ENCODE results near the gene POLDIP2. TPM values are rescaled to one million over a fixed set of nuclear protein-coding genes. Genes with fewer than 3 reads are reported as not detected.
A peak's percentile ranks its signal among the peaks of the same experiment; 100 is the strongest.

POLDIP2 gene
- total RNA-seq, 1 donor from 2014 or later, result 49.7 TPM

- no peak for DNase-seq
These were observed 32.8 kb upstream of the POLDIP2 start for GRCh38 chr17:28390141-28390540.

GRCh38 chr17:28388106-28388505, 30.8 kb upstream of the POLDIP2 start:
- no peak for DNase-seq

DNA sequence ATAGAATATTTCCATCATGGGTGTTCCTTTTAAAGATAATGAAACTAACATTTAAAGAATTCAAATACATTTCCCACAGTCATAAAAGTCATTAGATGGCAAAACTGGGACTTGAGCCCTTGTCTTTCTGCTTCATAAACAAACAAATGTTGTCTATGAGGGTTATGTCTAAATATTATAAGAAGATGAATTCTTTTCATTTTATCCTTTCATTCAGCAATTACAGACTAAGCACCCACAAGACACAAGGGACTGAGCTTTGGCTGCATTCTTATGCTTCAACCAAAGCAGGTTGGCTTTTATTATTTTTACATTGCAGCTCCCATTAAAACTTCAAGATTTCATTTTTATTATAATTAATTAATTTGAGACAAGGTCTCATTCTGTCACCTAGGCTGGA, 29.1 kb upstream of the POLDIP2 start:
- no peak for DNase-seq

DNA sequence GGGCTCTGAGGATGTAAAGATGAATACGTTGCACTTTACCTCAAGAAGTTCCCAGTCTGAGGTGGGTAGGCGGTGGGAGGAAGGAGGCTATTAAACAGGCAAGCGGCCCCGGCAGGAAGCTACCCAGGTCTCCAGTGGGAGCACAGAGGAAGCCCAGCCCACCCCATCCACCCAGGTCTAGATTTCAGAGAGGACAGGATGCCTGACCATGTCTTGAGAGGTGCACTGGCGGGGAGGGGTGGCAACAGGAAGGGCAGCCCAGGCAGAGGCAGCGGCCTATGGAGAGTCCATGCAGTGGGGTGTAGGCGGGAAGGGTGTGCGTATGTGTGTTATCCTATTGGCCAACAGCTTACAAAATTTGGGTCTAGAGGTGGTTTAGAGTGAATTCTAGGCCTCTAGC, 28.1 kb upstream of the POLDIP2 start:
- DNase-seq, result no peak

DNA sequence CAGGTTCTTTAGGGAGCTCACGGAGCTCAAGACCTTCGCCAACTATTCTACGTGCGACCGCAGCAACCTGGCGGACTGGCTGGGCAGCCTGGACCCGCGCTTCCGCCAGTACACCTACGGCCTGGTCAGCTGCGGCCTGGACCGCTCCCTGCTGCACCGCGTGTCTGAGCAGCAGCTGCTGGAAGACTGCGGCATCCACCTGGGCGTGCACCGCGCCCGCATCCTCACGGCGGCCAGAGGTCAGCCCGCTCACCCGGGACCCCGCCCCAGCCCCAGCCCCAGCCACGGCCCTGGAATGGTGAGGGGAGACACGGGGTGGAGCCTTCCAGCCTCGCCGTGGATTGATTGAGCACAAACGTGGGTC, 27.7 kb upstream of the POLDIP2 start:
- no peak for DNase-seq

- no peak for DNase-seq
These were observed 27.1 kb upstream of the POLDIP2 start for GRCh38 chr17:28384281-28385036.

DNA sequence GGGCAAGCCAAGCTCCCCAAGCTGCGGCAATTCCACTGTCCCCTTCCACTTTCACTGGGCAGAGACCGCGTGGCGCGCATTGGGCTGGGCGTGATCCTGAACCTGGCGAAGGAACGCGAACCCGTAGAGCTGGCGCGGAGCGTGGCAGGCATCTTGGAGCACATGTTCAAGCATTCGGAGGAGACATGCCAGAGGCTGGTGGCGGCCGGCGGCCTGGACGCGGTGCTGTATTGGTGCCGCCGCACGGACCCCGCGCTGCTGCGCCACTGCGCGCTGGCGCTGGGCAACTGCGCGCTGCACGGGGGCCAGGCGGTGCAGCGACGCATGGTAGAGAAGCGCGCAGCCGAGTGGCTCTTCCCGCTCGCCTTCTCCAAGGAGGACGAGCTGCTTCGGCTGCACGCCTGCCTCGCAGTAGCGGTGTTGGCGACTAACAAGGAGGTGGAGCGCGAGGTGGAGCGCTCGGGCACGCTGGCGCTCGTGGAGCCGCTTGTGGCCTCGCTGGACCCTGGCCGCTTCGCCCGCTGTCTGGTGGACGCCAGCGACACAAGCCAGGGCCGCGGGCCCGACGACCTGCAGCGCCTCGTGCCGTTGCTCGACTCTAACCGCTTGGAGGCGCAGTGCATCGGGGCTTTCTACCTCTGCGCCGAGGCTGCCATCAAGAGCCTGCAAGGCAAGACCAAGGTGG, 24.0 kb upstream of the POLDIP2 start:
- peak; percentile 26 for DNase-seq

DNA sequence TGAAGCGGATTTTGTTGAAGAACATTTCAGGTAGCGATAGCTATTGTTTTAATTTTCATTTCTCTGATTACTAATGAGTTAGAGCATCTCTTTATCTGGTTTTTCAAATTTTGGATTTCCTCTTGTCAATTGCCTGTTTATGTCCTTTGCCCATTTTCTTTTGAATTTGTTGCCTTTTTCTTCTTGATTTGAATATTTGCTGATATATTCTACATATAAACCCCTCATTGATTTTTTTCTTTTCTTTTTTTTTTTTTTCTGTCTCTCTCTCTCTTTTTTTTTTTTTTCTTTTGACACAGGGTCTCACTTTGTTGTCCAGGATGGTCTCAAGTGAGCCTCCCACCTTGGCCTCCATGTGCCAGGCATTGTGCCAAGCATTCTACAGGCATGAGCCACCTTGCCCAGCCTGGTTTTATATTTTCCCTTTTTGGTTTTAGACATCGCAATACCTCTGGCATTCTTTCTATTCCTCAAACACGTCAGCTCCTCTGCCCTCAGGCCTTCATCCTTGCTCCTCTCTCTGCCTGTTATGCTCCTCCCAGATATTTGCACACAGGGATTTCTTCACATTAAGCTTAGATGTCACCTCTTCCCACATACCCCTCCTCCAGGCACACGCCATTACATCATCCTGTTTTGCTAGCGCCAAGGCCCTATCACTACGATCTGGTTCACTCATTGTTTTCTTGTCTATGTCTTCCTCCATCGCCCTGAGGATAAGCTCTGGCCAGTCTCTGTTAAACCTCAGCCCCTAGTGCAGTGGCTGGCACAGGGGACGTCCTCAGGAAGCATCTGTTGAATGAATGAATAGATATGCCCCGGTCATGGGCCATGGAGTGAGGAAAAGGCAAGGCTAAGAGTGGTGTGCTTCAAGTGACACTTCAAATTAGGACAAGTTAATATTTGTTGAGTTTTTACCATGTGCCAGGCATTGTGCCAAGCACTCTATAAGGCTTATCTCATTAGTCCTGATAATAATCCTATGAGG, 22.8 kb upstream of the POLDIP2 start:
- DNase-seq, result no peak

- DNase-seq, result no peak
These were observed 15.6 kb upstream of the POLDIP2 start for GRCh38 chr17:28372945-28373274.

- DNase-seq, result peak; percentile 24
These were observed 15.0 kb upstream of the POLDIP2 start for GRCh38 chr17:28372203-28372944.

- peak; percentile 91 for DNase-seq
These were observed 14.2 kb upstream of the POLDIP2 start, which contains the start of gene SARM1 for GRCh38 chr17:28371245-28372202. Gene SARM1 (plus strand): TSS chr17:28371694. CDS start chr17:28372033, 339 bp downstream.

GRCh38 chr17:28370744-28371103, 13.4 kb upstream of the POLDIP2 start:
- DNase-seq, result no peak

- no peak for DNase-seq
These were observed 12.9 kb upstream of the POLDIP2 start, which contains the start of gene VTN for GRCh38 chr17:28370035-28370743. Gene VTN (minus strand): TSS chr17:28370307. CDS start chr17:28370203, 104 bp downstream.

- no peak for DNase-seq
These were observed 12.3 kb upstream of the POLDIP2 start for GRCh38 chr17:28369684-28370034.

DNA sequence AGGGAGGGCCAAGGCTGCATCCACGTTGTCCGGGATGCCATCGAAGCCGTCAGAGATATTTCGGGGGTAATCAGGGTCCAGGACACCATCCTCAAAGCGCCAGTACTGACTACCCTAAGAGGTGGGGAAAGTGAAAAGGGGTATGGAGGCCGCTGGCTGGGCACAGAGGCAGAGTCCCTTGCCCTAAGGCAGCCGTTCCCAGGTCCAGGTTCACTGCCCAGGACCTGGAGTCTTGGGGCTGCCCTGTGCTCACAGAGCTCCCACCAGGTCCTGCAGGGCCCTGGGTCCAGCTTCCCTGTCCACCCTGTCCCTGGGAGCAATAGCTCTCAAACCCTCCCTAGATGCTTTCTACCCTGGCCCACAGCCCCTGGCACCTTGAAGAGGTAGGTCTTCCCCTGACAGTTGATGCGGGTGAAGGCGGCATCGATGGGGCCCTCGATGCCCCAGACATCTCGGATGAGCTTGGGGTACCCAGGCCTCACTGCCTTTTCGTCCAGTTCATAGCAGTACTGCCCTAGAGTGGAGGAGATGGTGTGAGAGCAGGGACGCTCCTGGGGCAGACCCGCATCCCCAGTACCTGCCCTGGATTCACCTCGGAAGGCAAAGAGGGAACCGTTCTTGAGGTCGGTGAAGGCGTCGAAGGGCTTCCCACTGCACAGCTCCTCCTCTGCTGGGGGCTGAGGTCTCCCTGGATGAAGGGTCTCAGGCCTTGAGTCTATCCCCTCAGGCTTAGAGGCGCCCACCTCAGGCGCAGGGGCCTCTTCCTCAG, 11.8 kb upstream of the POLDIP2 start:
- no peak for DNase-seq

GRCh38 chr17:28368306-28368831, 11.0 kb upstream of the POLDIP2 start:
- no peak for DNase-seq

GRCh38 chr17:28367641-28368305, 10.4 kb upstream of the POLDIP2 start:
- no peak for DNase-seq

DNA sequence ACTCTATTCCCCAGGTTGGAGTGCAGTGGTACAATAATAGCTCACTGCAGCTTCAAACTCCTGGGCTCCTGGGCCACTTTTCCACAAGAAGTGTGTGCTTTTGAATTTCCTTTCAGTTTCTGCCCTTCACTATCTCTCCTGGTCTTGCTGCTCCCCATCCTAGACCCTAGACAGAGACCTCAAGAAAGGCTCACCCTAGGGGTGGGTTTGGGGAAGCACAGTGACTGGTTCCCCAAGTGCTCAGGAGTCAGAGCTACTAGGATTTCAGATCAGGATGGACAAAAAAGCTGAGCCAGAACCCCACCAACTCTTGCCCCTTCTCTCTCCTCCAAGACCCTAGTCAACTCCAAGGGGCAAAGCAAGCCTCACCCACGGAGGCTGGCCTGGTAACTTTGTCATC, 9.3 kb upstream of the POLDIP2 start:
- DNase-seq, result no peak

DNA sequence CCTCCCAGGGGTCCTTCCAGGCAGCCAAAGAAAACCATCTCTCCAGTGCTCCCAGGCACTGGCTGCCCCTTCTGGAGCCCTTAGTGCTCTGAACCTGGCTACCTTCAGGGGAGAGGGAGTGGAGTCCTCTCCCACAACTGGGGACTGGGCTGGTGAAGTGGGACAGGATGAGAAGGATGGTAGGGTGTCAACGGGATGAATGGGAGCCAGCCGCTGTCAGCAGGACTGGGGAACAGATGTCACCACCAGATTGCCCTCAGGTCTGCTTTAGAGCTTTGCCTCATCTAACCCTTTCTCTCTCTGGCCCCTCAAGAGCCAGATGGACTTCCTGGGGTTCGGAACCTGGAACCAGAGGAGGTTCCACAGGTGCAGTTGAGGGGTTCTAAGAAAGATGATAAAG, 8.2 kb upstream of the POLDIP2 start:
- DNase-seq, result no peak
